ENCODE measurements around the gene MAPK6. TPM values are rescaled to one million over a fixed set of nuclear protein-coding genes. Genes with fewer than 3 reads are reported as not detected.

The MAPK6 gene
- total and polyA plus RNA-seq, 2 of the 8 experiments (the other 6 are each of a cell fraction or from before 2014, with no cell fraction given) = 22.6 to 108 TPM

GRCh38 chr15:52109559-52110451 is 90.8 kb downstream of the MAPK6 start:
- H3K18ac ChIP-seq (ENCODE audit: extremely low read depth, low read length) = no peak overlapping the region
- H4K8ac ChIP-seq (ENCODE audit: extremely low read depth, insufficient read depth, low read length) = no peak overlapping the region
- no peak overlapping the region for H3K4me3 ChIP-seq (ENCODE audit: extremely low read depth in 1 of 4, insufficient read depth in 2 of 4, low read depth in 3 of 4, low read length in 4 of 4)
- POLR2A ChIA-PET (ENCODE audit: partially characterized antibody) = interaction anchor here (0.6 to 1.4 kb wide), 3 partner anchors 19 to 657 kb away, joined by 3 read pairs; partner anchors contain the start of gene LEO1
- 0 out of 7 replicates have a peak, but pooled peaks cover 0 to 2% (median 0%) of the 10 kb centered on the region in 4 experiments for H3K4me1 ChIP-seq (replicated peaks in 1 of 4; ENCODE audit: control insufficient read depth in 3 of 4, insufficient read depth in 4 of 4, low read length in 3 of 4)
- H2AK5ac ChIP-seq (ENCODE audit: low read depth, low read length) = no peak overlapping the region
- no peak overlapping the region for H3K14ac ChIP-seq (ENCODE audit: insufficient read length)
- H4K91ac ChIP-seq (replicated peaks; ENCODE audit: insufficient read length, low read length) = no peak overlapping the region
- H3K27me3 ChIP-seq (replicated peaks in 1 of 4; ENCODE audit: control insufficient read depth in 3 of 4, extremely low read depth in 1 of 4, insufficient read depth in 3 of 4, low read length in 3 of 4) = peaks cover 0 to 14% (median 6%) of the 10 kb centered on the region in 4 experiments; a peak in 5 of 7 replicates
- H3K79me2 ChIP-seq (ENCODE audit: control insufficient read depth in 1 of 2, insufficient read depth in 2 of 2, low read length in 2 of 2) = no peaks in the 10 kb centered on the region
- H3K23me2 ChIP-seq (ENCODE audit: low read depth, low read length) = no peaks in the 10 kb centered on the region; the same call in 1 of the 2 replicates
- 70% methylated on average over 5 of the region's 5 CpGs; no CpG with 5 or more reads in 1 of the 2 experiments for WGBS, 2 experiments (ENCODE audit: extremely low coverage in 1 of 2, insufficient coverage in 1 of 2, insufficient read length in 1 of 2, insufficient replicate concordance in 2 of 2, low coverage in 1 of 2, low lambda C conversion rate in 2 of 2, missing lambda C conversion rate in 1 of 2)
- no peak for DNase-seq (ENCODE audit: low read depth in 1 of 2, low spot score in 2 of 2)
- TF ChIP-seq RNF2 (IDR thresholded peaks at IDR 0.05; ENCODE audit: borderline replicate concordance, low read depth, low read length, missing control alignments, poor library complexity, severe bottlenecking) (no peak), GTF2F1 (IDR thresholded peaks at IDR 0.05; ENCODE audit: borderline replicate concordance, low read depth, low read length) (no peak), YY1 (IDR thresholded peaks at IDR 0.05; ENCODE audit: low read depth, low read length) (no peak), ATF2 (IDR thresholded peaks at IDR 0.05; ENCODE audit: low read length) (no peak)
- H2BK15ac ChIP-seq (ENCODE audit: low read length) = no peak overlapping the region
- no peak overlapping the region for H2BK5ac ChIP-seq (ENCODE audit: low read depth, low read length)
- H3K56ac ChIP-seq (replicated peaks; ENCODE audit: insufficient read length, low read depth, low read length) = no peak overlapping the region
- H2AFZ ChIP-seq (ENCODE audit: low read length) = no peak overlapping the region
- H3K4ac ChIP-seq (replicated peaks; ENCODE audit: insufficient read length, low read depth, low read length) = no peak overlapping the region
- H2BK12ac ChIP-seq (ENCODE audit: low read depth, low read length) = no peak overlapping the region
- H3K4me2 ChIP-seq (ENCODE audit: insufficient read depth in 1 of 2, low read depth in 2 of 2, low read length in 2 of 2) = no peak overlapping the region
- no peak overlapping the region for H2BK20ac ChIP-seq (ENCODE audit: low read length)
- H3K36me3 ChIP-seq (ENCODE audit: control insufficient read depth in 2 of 4, insufficient read depth in 4 of 4, low read length in 3 of 4) = no peaks in the 10 kb centered on the region
- no peak overlapping the region for H4K5ac ChIP-seq (ENCODE audit: insufficient read length, low read depth, low read length)
- H3K9me3 ChIP-seq (ENCODE audit: insufficient read depth in 2 of 2, low read depth in 1 of 2, low read length in 1 of 2) = no peaks in the 10 kb centered on the region; a peak in 1 of 4 replicates
- H3K23ac ChIP-seq (ENCODE audit: insufficient read length) = no peak overlapping the region
- no peaks in the 10 kb centered on the region for H3K79me1 ChIP-seq (ENCODE audit: low read depth, low read length)
- H3K9ac ChIP-seq (replicated peaks in 1 of 4; ENCODE audit: extremely low read depth in 1 of 4, low read depth in 3 of 4, low read length in 3 of 4) = no peak overlapping the region
- H3K27ac ChIP-seq (ENCODE audit: low read depth, low read length) = no peak overlapping the region
- no peak overlapping the region for H2BK120ac ChIP-seq (replicated peaks; ENCODE audit: low read depth, low read length)
- CTCF ChIA-PET (ENCODE audit: partially characterized antibody) = interaction anchor here (0.6 to 2.8 kb wide), 7 partner anchors 11 to 80 kb away, joined by 3 to 8 read pairs (median 4); no protein-coding TSS in a partner anchor
- no peaks in the 10 kb centered on the region for H4K20me1 ChIP-seq (replicated peaks in 1 of 2; ENCODE audit: control insufficient read depth in 1 of 2, insufficient read depth in 2 of 2, low read length in 2 of 2)
- no peak for FAIRE-seq

Measured in H1 (cell line).